Natural killer cell (primary cell): ENCODE results near the gene KCNT1. TPM values are rescaled to one million over a fixed set of nuclear protein-coding genes. Genes with fewer than 3 reads are reported as not detected.

Source experiments
- ATAC-seq, 3 donors: fragments of 150-1000 bp in 2 of 3; fragments of 200-7000 bp in 1 of 3; cut with Tn5 transposase; 1 replicate in 1 of 3; 2 replicates in 2 of 3; pipeline ENCODE4 v1.10.0; 2021; ENCODE audit warnings: mild to moderate bottlenecking in 2 of 3, moderate library complexity in 2 of 3
- DNase-seq, 2 donors: peaks; one replicate each; pipeline versions ENCODE4 v3.0.0 to v3.0.0-alpha.2; 2013 to 2021; ENCODE audit warnings: mixed read lengths in 1 of 2
- H3K27ac ChIP-seq: one replicate; pipeline ENCODE4 v1.5.1; 2013; ENCODE audit warnings: mild to moderate bottlenecking, low read length
- H3K27me3 ChIP-seq: one replicate; pipeline ENCODE4 v1.6.1; 2013; ENCODE audit warnings: low read length; ENCODE audit not compliant: control insufficient read depth, insufficient read depth
- H3K36me3 ChIP-seq: one replicate; pipeline ENCODE4 v1.6.1; 2013; ENCODE audit warnings: low read length; ENCODE audit not compliant: control insufficient read depth, insufficient read depth
- H3K4me1 ChIP-seq: one replicate; pipeline ENCODE4 v1.6.1; 2013; ENCODE audit warnings: low read length; ENCODE audit not compliant: control insufficient read depth, insufficient read depth
- H3K4me3 ChIP-seq: one replicate; pipeline ENCODE4 v1.5.1; 2013; ENCODE audit warnings: low read length
- H3K9me3 ChIP-seq: one replicate; pipeline ENCODE4 v1.6.1; 2013; ENCODE audit warnings: low read length; ENCODE audit not compliant: control insufficient read depth, insufficient read depth
- H3K27ac Mint-ChIP-seq, 2 donors: one replicate each; pipeline ENCODE4 v1.8.0; 2022; ENCODE audit warnings: mild to moderate bottlenecking in 2 of 2, mixed read lengths in 2 of 2, moderate library complexity in 1 of 2
- H3K27me3 Mint-ChIP-seq, 2 donors: one replicate each; pipeline ENCODE4 v1.8.0; 2022; ENCODE audit warnings: low read depth in 2 of 2, mixed read lengths in 2 of 2
- H3K36me3 Mint-ChIP-seq: one replicate; pipeline ENCODE4 v1.8.0; 2022; ENCODE audit warnings: mixed read lengths
- H3K4me1 Mint-ChIP-seq, 2 donors: one replicate each; pipeline ENCODE4 v1.8.0; 2022; ENCODE audit warnings: mixed read lengths in 2 of 2
- H3K4me3 Mint-ChIP-seq: one replicate; pipeline ENCODE4 v1.8.0; 2022; ENCODE audit warnings: mild to moderate bottlenecking, moderate library complexity, mixed read lengths
- H3K9me3 Mint-ChIP-seq, 2 donors: one replicate each; pipeline ENCODE4 v1.8.0; 2022; ENCODE audit warnings: mixed read lengths in 2 of 2
- CTCF ChIP-seq: fragments of 200-600 bp; IDR thresholded peaks from one replicate; pipeline ENCODE4 v1.8.0; 2022; ENCODE audit warnings: antibody characterized with exemption
- WGBS: methylation state at CpG from one replicate; pipeline ENCODE4 v1.1.7; 2013; ENCODE audit warnings: missing lambda C conversion rate; ENCODE audit not compliant: insufficient coverage; 5-methylcytosine and 5-hydroxymethylcytosine counted together
- intact Hi-C: fragments of 100-400 bp; cut with micrococcal nuclease; formaldehyde crosslinking; loops from one replicate; pipeline ENCODE4 v1.14.2; 2022
- total RNA-seq, 4 donors: library from RNA; stranded (reverse); fragments of 120-200 nt in 1 of 4; gene quantifications; one replicate each; pipeline versions ENCODE4 v1.2.3 to v1.2.4, GENCODE V29; 2013 to 2022

The KCNT1 gene
- total RNA-seq, 3 donors from 2014 or later (not counting 1 experiment from before 2014, with no cell fraction given) = 0.52 to 1.2 (median 0.88) TPM

- no peaks in the 10 kb centered on the region for H3K4me1 Mint-ChIP-seq
- Histone ChIP-seq H3K36me3 (no peaks in the 10 kb centered on the region), H3K4me3 (no peak overlapping the region), H3K9me3 (no peaks in the 10 kb centered on the region), H3K4me1 (no peaks in the 10 kb centered on the region), H3K27ac (no peak overlapping the region), H3K27me3 (no peaks in the 10 kb centered on the region)
- ATAC-seq = no peak
- 87% methylated on average over 15 of the region's 15 CpGs for WGBS
- no peak for DNase-seq
- H3K4me3 Mint-ChIP-seq = no peak overlapping the region
- no peaks in the 10 kb centered on the region for H3K27me3 Mint-ChIP-seq
- no peaks in the 10 kb centered on the region for H3K9me3 Mint-ChIP-seq
- intact Hi-C loops = no loop called here
- no peak for TF ChIP-seq CTCF
- no peaks in the 10 kb centered on the region for H3K36me3 Mint-ChIP-seq
- no peak overlapping the region for H3K27ac Mint-ChIP-seq
Observed at GRCh38 chr9:135687216-135687615, 14.8 kb upstream of the KCNT1 start.

GRCh38 chr9:135689011-135689410 lies 13.0 kb upstream of the KCNT1 start:
- WGBS = 91% methylated on average over 10 of the region's 10 CpGs

GRCh38 chr9:135690836-135691570 lies 11.0 kb upstream of the KCNT1 start:
- no peak overlapping the region for H3K27ac ChIP-seq
- Mint-ChIP-seq H3K4me1 (no peaks in the 10 kb centered on the region), H3K27me3 (no peaks in the 10 kb centered on the region), H3K36me3 (no peaks in the 10 kb centered on the region), H3K4me3 (no peak overlapping the region), H3K27ac (no peak overlapping the region), H3K9me3 (no peaks in the 10 kb centered on the region)
- no peak for DNase-seq
- no peak for ATAC-seq
- 92% methylated on average over 19 of the region's 19 CpGs for WGBS
- H3K4me1 ChIP-seq = no peaks in the 10 kb centered on the region
- TF ChIP-seq CTCF = no peak
- H3K27me3 ChIP-seq = no peaks in the 10 kb centered on the region
- H3K36me3 ChIP-seq = no peaks in the 10 kb centered on the region
- intact Hi-C loops = no loop called here
- no peak overlapping the region for H3K4me3 ChIP-seq
- H3K9me3 ChIP-seq = no peaks in the 10 kb centered on the region

More at GRCh38 chr9:135689011-135689410, 13.0 kb upstream of the KCNT1 start:
- no peaks in the 10 kb centered on the region for H3K4me1 Mint-ChIP-seq
- intact Hi-C loops = no loop called here
- no peak for TF ChIP-seq CTCF
- ATAC-seq (no peak), DNase-seq (no peak)
- no peak overlapping the region for H3K27ac Mint-ChIP-seq
- Histone ChIP-seq H3K27ac (no peak overlapping the region), H3K9me3 (no peaks in the 10 kb centered on the region), H3K4me1 (no peaks in the 10 kb centered on the region), H3K36me3 (no peaks in the 10 kb centered on the region), H3K27me3 (no peaks in the 10 kb centered on the region), H3K4me3 (no peak overlapping the region)
- no peaks in the 10 kb centered on the region for H3K9me3 Mint-ChIP-seq
- no peaks in the 10 kb centered on the region for H3K27me3 Mint-ChIP-seq
- no peaks in the 10 kb centered on the region for H3K36me3 Mint-ChIP-seq
- H3K4me3 Mint-ChIP-seq = no peak overlapping the region

GRCh38 chr9:135692410-135692809 lies 9.6 kb upstream of the KCNT1 start:
- no peaks in the 10 kb centered on the region for H3K27me3 ChIP-seq

More at GRCh38 chr9:135692410-135692809, 9.6 kb upstream of the KCNT1 start:
- no peak overlapping the region for H3K27ac ChIP-seq
- H3K4me1 Mint-ChIP-seq = no peaks in the 10 kb centered on the region
- H3K4me3 Mint-ChIP-seq = no peak overlapping the region
- no peak overlapping the region for H3K27ac Mint-ChIP-seq
- no peaks in the 10 kb centered on the region for H3K9me3 ChIP-seq
- intact Hi-C loops = no loop called here
- DNase-seq = no peak
- no peak overlapping the region for H3K4me3 ChIP-seq
- no peak for ATAC-seq
- no peaks in the 10 kb centered on the region for H3K27me3 Mint-ChIP-seq
- no peaks in the 10 kb centered on the region for H3K36me3 Mint-ChIP-seq
- H3K9me3 Mint-ChIP-seq = no peaks in the 10 kb centered on the region
- no peaks in the 10 kb centered on the region for H3K4me1 ChIP-seq
- no peaks in the 10 kb centered on the region for H3K36me3 ChIP-seq
- WGBS = 77% methylated on average over 11 of the region's 11 CpGs
- no peak for TF ChIP-seq CTCF
